C4-2B (cell line): ENCODE data around the gene SLC25A11.

Source experiments
- ZFX ChIP-seq: fragments of 450-650 bp; IDR thresholded peaks from 2 replicates; pipeline ENCODE4 v1.6.1; 2017
- TF ChIP-seq, protein P1 (sequence below): fragments of 450-650 bp; conservative IDR thresholded peaks from 2 replicates; pipeline ENCODE4 v1.5.1; 2017; ENCODE audit warnings: mild to moderate bottlenecking

DNA sequence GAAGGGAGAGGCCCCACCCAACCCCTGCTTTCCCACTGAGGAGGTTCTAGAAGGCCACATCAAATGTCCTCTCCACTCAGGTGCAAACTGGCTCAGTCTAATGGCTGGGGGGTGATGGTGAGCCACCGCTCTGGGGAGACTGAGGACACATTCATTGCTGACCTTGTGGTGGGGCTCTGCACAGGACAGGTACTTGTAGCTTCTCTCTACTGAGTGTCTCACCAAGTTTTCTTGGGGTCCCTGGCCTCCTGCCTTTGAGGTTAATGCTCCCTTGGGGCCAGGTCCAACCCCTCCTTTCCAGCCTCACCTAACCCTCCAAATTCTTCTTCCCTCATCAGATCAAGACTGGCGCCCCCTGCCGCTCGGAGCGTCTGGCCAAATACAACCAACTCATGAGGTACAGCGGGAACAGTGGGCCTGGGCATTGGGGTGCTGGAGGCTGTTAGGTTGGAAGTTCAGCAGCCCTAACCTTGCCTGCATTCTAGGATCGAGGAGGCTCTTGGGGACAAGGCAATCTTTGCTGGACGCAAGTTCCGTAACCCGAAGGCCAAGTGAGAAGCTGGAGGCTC is 16.7 kb upstream of the SLC25A11 start:
- TF ChIP-seq, protein P1, sequence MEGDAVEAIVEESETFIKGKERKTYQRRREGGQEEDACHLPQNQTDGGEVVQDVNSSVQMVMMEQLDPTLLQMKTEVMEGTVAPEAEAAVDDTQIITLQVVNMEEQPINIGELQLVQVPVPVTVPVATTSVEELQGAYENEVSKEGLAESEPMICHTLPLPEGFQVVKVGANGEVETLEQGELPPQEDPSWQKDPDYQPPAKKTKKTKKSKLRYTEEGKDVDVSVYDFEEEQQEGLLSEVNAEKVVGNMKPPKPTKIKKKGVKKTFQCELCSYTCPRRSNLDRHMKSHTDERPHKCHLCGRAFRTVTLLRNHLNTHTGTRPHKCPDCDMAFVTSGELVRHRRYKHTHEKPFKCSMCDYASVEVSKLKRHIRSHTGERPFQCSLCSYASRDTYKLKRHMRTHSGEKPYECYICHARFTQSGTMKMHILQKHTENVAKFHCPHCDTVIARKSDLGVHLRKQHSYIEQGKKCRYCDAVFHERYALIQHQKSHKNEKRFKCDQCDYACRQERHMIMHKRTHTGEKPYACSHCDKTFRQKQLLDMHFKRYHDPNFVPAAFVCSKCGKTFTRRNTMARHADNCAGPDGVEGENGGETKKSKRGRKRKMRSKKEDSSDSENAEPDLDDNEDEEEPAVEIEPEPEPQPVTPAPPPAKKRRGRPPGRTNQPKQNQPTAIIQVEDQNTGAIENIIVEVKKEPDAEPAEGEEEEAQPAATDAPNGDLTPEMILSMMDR, result no peak
- TF ChIP-seq ZFX, result no peak
